Right atrium auricular region (tissue), 2 donors: ENCODE results near the gene ZNF423. TPM values are rescaled to one million over a fixed set of nuclear protein-coding genes. Genes with fewer than 3 reads are reported as not detected.
A peak's percentile ranks its signal among the peaks of the same experiment; 100 is the strongest.

Experiments used
- DNase-seq: peaks from one replicate; pipeline ENCODE4 v3.0.0-alpha.2; 2019; ENCODE audit warnings: low spot score
- H3K27ac ChIP-seq, 2 donors: fragments of 200-600 bp; sonication (generic); 1 replicate in 1 of 2; 2 replicates in 1 of 2; pipeline ENCODE4 v1.5.1; 2016 to 2019
- H3K27me3 ChIP-seq, 2 donors: fragments of 200-600 bp; sonication (generic); one replicate each; pipeline versions ENCODE4 v1.5.1 to v1.6.0; 2017 to 2019
- H3K36me3 ChIP-seq: fragments of 200-600 bp; sonication (generic); one replicate; pipeline ENCODE4 v1.5.1; 2016
- H3K4me1 ChIP-seq, 2 donors: fragments of 200-600 bp; sonication (generic); one replicate each; pipeline versions ENCODE4 v1.5.1 to v1.6.0; 2017 to 2019
- H3K4me3 ChIP-seq, 2 donors: fragments of 200-600 bp; sonication (generic); 1 replicate in 1 of 2; 2 replicates in 1 of 2; pipeline ENCODE4 v1.5.1; 2017 to 2019; ENCODE audit warnings: mild to moderate bottlenecking in 1 of 2, moderate library complexity in 1 of 2
- H3K9me3 ChIP-seq, 2 donors: fragments of 200-600 bp; sonication (generic); one replicate each; pipeline ENCODE4 v1.5.1; 2019
- total RNA-seq, 2 donors: library from RNA; depleted of rRNA; stranded (reverse); fragments of >200 nt; gene quantifications; one replicate each; pipeline ENCODE4 v1.1.0, GENCODE V29; 2016
- TF ChIP-seq, protein P1 (sequence below), 2 donors: fragments of 200-600 bp; sonication (generic); IDR thresholded peaks; one replicate each; pipeline ENCODE4 v1.5.1; 2019; ENCODE audit warnings: antibody characterized with exemption in 2 of 2

ZNF423 gene
- total RNA-seq, 2 donors from 2014 or later, result 8.5 to 10.7 TPM

DNA sequence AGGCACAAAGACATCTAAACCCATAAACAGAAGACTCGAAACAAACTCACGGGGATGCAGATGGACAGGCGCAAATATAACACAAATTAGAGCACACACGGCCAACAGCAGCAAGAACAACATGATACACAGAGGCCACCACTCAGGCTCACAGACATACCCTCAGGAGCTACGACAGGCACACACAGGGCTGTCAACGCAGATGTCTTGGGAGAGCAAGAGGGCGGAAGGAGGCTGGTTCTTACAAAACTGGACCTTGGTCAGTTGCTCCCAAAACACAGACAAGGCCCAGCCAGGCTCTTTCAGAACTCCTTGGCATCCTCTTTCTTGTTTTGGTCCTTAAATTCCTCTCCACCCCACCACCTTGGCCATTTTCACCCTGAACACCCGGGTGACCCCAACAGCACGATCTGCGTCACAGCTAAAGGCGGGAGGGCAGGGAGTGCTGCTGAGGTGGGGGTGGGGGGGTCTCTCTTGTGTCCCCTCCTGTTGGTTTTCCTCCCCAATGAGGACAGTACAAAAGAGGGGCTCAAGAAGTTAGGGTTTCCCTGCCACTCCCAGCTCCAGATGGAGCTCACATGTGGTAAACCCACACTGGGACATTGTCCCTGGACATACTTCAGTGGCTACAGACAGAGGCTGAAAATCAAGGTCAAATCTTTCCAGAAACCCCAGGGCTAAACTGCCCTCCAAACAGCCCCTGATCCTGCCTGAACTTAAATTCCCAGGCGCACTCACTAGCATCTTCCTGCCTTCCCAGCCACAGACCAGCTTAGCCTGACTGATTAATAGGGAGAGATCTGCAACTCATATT lies 261.0 kb downstream of the ZNF423 start:
- Histone ChIP-seq H3K36me3 (no peaks in the 10 kb centered on the region), H3K9me3 (no peaks in the 10 kb centered on the region), H3K4me1 (peaks cover 0 to 14% of the 10 kb centered on the region in 2 donors), H3K27me3 (no peaks in the 10 kb centered on the region), H3K4me3 (no peak overlapping the region), H3K27ac (no peak overlapping the region)
- DNase-seq, result no peak
- TF ChIP-seq, protein P1, sequence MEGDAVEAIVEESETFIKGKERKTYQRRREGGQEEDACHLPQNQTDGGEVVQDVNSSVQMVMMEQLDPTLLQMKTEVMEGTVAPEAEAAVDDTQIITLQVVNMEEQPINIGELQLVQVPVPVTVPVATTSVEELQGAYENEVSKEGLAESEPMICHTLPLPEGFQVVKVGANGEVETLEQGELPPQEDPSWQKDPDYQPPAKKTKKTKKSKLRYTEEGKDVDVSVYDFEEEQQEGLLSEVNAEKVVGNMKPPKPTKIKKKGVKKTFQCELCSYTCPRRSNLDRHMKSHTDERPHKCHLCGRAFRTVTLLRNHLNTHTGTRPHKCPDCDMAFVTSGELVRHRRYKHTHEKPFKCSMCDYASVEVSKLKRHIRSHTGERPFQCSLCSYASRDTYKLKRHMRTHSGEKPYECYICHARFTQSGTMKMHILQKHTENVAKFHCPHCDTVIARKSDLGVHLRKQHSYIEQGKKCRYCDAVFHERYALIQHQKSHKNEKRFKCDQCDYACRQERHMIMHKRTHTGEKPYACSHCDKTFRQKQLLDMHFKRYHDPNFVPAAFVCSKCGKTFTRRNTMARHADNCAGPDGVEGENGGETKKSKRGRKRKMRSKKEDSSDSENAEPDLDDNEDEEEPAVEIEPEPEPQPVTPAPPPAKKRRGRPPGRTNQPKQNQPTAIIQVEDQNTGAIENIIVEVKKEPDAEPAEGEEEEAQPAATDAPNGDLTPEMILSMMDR (IDR thresholded peaks at IDR 0.05), result no peak

DNA sequence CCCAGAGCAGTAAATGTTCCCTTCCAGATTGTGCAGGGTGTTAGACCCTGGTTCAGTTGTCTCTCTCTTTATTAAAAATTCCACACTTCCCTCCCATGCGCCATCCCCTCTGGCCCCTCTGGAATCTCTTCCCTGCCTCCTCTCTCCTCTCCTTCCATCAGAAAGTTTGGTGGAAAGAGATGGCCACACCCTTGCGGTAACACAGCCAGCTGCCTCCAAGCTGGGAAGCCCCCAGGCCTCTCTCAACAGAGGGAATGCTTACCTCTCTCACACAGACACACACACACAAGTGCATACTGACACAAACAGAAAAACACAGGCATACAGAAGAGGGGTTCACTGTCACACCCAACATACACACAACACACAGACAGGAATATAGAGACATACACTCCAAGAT lies 261.8 kb downstream of the ZNF423 start:
- Histone ChIP-seq H3K27me3 (no peaks in the 10 kb centered on the region), H3K4me3 (no peak overlapping the region), H3K36me3 (no peaks in the 10 kb centered on the region), H3K27ac (no peak overlapping the region), H3K9me3 (no peaks in the 10 kb centered on the region), H3K4me1 (peaks cover 0 to 14% of the 10 kb centered on the region in 2 donors)
- TF ChIP-seq, protein P1 (IDR thresholded peaks at IDR 0.05), result no peak
- DNase-seq, result no peak

DNA sequence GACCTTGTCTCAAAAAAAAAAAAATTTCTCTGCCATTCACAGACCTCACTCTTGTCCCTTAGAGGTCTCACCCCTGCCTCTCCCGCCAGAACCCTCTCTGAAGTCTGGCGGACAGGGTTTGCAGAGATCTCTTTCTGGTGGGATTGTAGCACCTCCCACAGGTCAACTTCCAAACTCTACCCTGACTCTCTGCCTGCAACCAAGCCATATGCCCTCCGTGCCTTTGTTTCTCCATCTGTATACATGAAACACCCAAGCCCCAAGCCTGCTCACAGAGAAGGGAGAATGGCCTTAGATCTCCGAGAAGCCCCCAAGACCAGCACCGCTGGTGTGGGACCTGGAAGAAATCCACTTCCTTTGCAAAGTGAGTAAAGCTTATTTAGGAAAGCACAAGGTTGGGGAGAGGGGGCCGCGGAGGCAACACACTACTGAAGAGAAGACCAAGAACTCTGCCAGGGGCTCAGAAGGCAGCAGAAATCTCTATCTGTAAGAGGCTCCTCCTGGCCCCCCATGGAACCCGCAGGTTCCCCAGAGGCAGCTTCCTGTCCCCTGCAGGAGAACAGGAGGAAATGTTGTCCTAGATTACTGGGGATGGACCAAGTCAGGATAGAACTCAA lies 262.4 kb downstream of the ZNF423 start:
- Histone ChIP-seq H3K27me3 (no peaks in the 10 kb centered on the region), H3K4me3 (no peak overlapping the region), H3K27ac (no peak overlapping the region), H3K9me3 (no peaks in the 10 kb centered on the region), H3K36me3 (no peaks in the 10 kb centered on the region), H3K4me1 (peaks cover 0 to 14% of the 10 kb centered on the region in 2 donors)
- TF ChIP-seq, protein P1 (IDR thresholded peaks at IDR 0.05), result no peak
- peak; percentile 53 for DNase-seq

DNA sequence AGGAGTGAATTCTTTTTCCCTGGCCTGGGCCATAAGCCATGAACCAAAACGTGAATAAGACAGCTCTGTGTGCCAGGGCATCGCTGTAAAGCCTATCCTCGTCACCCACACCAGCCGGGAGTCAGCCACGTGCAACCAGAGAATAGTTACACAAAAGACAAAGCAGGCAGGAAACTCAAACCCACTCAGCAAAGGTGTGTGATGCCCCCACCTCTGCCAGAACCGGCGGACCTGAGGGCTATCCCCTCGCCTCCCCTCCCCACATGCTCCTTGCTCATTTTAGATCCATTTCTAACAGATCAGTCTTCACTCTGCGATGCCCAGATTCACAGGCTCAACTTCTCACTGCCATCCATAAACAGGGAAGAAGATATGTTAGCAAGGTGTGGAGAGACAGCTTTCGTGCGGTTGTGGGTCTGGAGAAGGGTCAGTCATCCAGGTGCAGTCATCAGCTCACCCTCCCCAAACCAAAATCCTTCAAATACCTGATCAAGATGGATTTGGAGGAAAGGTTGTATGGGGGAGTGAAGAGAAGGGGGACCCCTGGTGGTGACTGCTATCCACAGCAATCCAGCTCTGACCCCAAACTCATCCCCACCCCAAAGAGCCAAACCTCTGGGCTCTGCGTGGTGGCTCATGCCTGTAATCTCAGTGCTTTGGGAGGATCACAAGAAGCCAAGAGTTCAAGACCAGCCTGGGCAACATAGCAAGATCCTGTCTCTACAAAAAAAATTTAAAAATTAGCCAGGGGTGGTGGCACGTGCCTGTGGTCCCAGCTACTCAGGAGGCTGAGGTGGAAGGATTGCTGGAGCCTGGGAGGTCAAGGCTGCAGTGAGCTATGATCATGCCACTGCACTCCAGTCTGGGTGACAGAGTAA lies 263.1 kb downstream of the ZNF423 start:
- Histone ChIP-seq H3K27me3 (no peaks in the 10 kb centered on the region), H3K36me3 (no peaks in the 10 kb centered on the region), H3K9me3 (no peaks in the 10 kb centered on the region), H3K4me3 (no peak overlapping the region), H3K27ac (no peak overlapping the region), H3K4me1 (peaks cover 0 to 14% of the 10 kb centered on the region in 2 donors)
- DNase-seq, result peak; percentile 58
- TF ChIP-seq, protein P1 (IDR thresholded peaks at IDR 0.05), result peak; percentile 81 to 82

DNA sequence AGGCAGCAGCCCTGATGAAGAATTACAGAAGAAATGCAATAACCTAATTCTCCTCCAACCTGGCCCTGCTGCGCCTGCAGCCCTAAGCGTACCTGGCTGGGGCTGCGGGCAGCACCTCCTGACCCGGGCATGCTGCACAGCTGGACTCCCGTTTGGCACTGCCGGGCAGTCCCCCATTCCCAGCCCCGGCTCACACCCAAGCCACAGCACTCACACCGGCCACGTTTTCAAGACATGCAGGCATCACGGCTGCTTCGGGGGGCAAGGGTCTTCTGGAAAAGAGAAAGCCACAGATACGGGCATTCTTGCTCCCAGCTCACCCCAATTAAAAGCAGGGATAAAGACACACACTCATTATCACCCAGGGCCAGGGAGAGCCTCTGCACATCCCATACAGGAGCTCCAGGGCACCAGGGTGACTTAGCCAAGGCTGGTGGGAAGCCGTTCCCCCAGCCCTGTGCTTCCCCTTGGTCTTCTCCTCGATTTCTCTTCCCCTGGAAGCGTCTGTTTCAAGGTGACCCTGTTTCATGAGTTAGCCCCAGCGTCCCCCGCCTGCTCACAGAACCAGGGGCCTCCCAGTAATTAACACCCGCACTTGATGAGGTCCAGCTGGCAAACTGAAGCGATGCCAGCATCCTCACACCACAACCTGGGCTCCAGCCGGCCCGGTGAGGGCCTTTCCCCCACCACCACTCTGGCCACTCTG lies 265.6 kb downstream of the ZNF423 start:
- Histone ChIP-seq H3K36me3 (no peaks in the 10 kb centered on the region), H3K27me3 (no peaks in the 10 kb centered on the region), H3K4me1 (peaks cover 0 to 5% of the 10 kb centered on the region in 2 donors), H3K9me3 (no peaks in the 10 kb centered on the region), H3K4me3 (no peak overlapping the region), H3K27ac (no peak overlapping the region)
- TF ChIP-seq, protein P1 (IDR thresholded peaks at IDR 0.05), result no peak
- peak; percentile 40 for DNase-seq
